K562 (cell line): ENCODE data around the gene KIF17. TPM values are rescaled to one million over a fixed set of nuclear protein-coding genes. Genes with fewer than 3 reads are reported as not detected.

Experiments used
- AFF1 ChIP-seq, 2 experiments: fragments of 450-650 bp; IDR thresholded peaks; 2 replicates each; pipeline ENCODE4 v1.6.1; 2018; ENCODE audit warnings: mild to moderate bottlenecking in 2 of 2, low read depth in 1 of 2; ENCODE audit not compliant: partially characterized antibody in 2 of 2
- BDP1 ChIP-seq: IDR thresholded peaks from 3 replicates; pipeline ENCODE4 v1.6.1; 2011; ENCODE audit not compliant: insufficient read length, insufficient read depth
- E2F5 ChIP-seq: sonication (generic); formaldehyde crosslinking; IDR thresholded peaks from 2 replicates; pipeline ENCODE4 v1.8.0; 2022; ENCODE audit warnings: mild to moderate bottlenecking, missing genetic modification reagents
- HNRNPLL ChIP-seq: fragments of 200-400 bp; formaldehyde crosslinking; IDR thresholded peaks from 2 replicates; pipeline ENCODE4 v1.6.1; 2017; ENCODE audit warnings: low read length, low read depth, mild to moderate bottlenecking; ENCODE audit not compliant: poor library complexity, severe bottlenecking
- MAFF ChIP-seq: IDR thresholded peaks from 2 replicates; pipeline ENCODE4 v1.6.1; 2012; ENCODE audit warnings: low read length, improper control_type of control experiment
- MAFK ChIP-seq: IDR thresholded peaks from 2 replicates; pipeline ENCODE4 v1.6.1; 2011; ENCODE audit warnings: low read length, improper control_type of control experiment
- OTX1 ChIP-seq: fragments of 450-650 bp; formaldehyde crosslinking; IDR thresholded peaks from 2 replicates; pipeline ENCODE4 v1.4.0; 2022; ENCODE audit warnings: mild to moderate bottlenecking
- SMARCC2 ChIP-seq: fragments of 450-650 bp; IDR thresholded peaks from 2 replicates; pipeline ENCODE4 v1.6.1; 2017; ENCODE audit warnings: antibody characterized with exemption, moderate library complexity, mild to moderate bottlenecking, low read depth
- THRA ChIP-seq: fragments of 450-650 bp; IDR thresholded peaks from 2 replicates; pipeline ENCODE4 v1.6.1; 2017; ENCODE audit warnings: mild to moderate bottlenecking, moderate library complexity
- U2AF1 ChIP-seq: fragments of 200-400 bp; formaldehyde crosslinking; optimal IDR thresholded peaks from 2 replicates; pipeline ENCODE3; 2017; ENCODE audit warnings: mild to moderate bottlenecking, low read depth, low read length, moderate library complexity
- ZBTB1 ChIP-seq: sonication (generic); formaldehyde crosslinking; IDR thresholded peaks from 2 replicates; pipeline ENCODE4 v1.8.1; 2023; ENCODE audit warnings: missing genetic modification reagents, low read depth, mild to moderate bottlenecking, borderline replicate concordance
- ZHX1 ChIP-seq: fragments of 150-350 bp; conservative IDR thresholded peaks from 2 replicates; pipeline ENCODE4 v1.6.1; 2014; ENCODE audit warnings: low read length
- ZNF143 ChIP-seq: sonication (generic); formaldehyde crosslinking; IDR thresholded peaks from 2 replicates; pipeline ENCODE4 v1.9.0; 2022; ENCODE audit warnings: mild to moderate bottlenecking, missing genetic modification reagents
- ZNF212 ChIP-seq: fragments of 450-650 bp; formaldehyde crosslinking; IDR thresholded peaks from 2 replicates; pipeline ENCODE4 v1.4.0; 2020; ENCODE audit warnings: mild to moderate bottlenecking
- ZNF445 ChIP-seq: fragments of 250-450 bp; sonication (Bioruptor Pico); IDR thresholded peaks from 2 replicates; pipeline ENCODE4 v1.4.0; 2020; ENCODE audit warnings: low read depth, mild to moderate bottlenecking, moderate library complexity
- ZNF57 ChIP-seq: fragments of 450-650 bp; formaldehyde crosslinking; IDR thresholded peaks from 2 replicates; pipeline ENCODE4 v1.4.0; 2020; ENCODE audit warnings: mild to moderate bottlenecking, moderate library complexity
- polyA plus RNA-seq, 8 experiments: library from polyadenylated mRNA; depleted of rRNA in 4 of 8; stranded (reverse) in 5 of 8; unstranded in 3 of 8; fragments of >200 nt; fragmentation: Nextera tagmentation in 2 of 8; fragmentation: Illumina TruSeq in 1 of 8; extraction: Ambion mirVana in 2 of 8; extraction: Trizol in 1 of 8; gene quantifications; 2 replicates each; pipeline versions ENCODE4 v1.2.1 to v1.2.3, GENCODE V29; 2011 to 2014; ENCODE audit warnings: inconsistent platforms in 1 of 8, missing spikeins in 1 of 8
- total RNA-seq, 7 experiments: library from RNA; depleted of rRNA in 6 of 7; stranded (reverse); fragments of >200 nt in 6 of 7; fragmentation: Illumina TruSeq in 2 of 7; extraction: Trizol in 2 of 7; gene quantifications; 2 replicates each; pipeline versions ENCODE4 v1.2.1 to v1.2.3, GENCODE V29; 2011 to 2021; ENCODE audit warnings: low replicate concordance in 1 of 7

Gene KIF17
- total and polyA plus RNA-seq, 9 of the 15 experiments (the other 6 are each of a cell fraction or from before 2014, with no cell fraction given): 0.04 to 0.47 (median 0.18) TPM; not detected in 5

- TF ChIP-seq AFF1 (IDR thresholded peaks at IDR 0.05; ENCODE audit: low read depth in 1 of 2, partially characterized antibody in 2 of 2): peak in 1 of 2 experiments; percentile 89
- TF ChIP-seq ZNF57 (CRISPR knock-in tag): no peak
- TF ChIP-seq ZHX1: no peak
- no peak for TF ChIP-seq ZNF445 (CRISPR knock-in tag)
- no peak for TF ChIP-seq THRA
- TF ChIP-seq HNRNPLL: no peak
- TF ChIP-seq U2AF1: peak; percentile 54
- 0 out of 2 replicates have a peak, but pooled peaks have one; percentile 1 for TF ChIP-seq MAFK
- no peak for TF ChIP-seq BDP1
- TF ChIP-seq ZNF212 (CRISPR knock-in tag): no peak
- no peak for TF ChIP-seq MAFF
- TF ChIP-seq ZBTB1 (CRISPR knock-in tag): 0 out of 2 replicates have a peak, but pooled peaks have one; percentile 50
- no peak for TF ChIP-seq E2F5 (CRISPR knock-in tag)
- no peak for TF ChIP-seq SMARCC2
- no peak for TF ChIP-seq OTX1 (CRISPR knock-in tag)
- no peak for TF ChIP-seq ZNF143
Measured at GRCh38 chr1:20633190-20634064, 84.4 kb downstream of the KIF17 start, which contains the start of gene PINK1 (continued).
